ENCODE results near the gene DNAH11.
"Not testable (repeated sequence)": the region's sequence is repeated elsewhere in the genome, so short reads cannot be mapped to it uniquely, and the experiment has no call there.

DNAH11 gene

GRCh38 chr7:21707566-21707965 is 164.7 kb downstream of the DNAH11 start:
- DNase-seq: no peak

- DNase-seq: no peak
Observed at GRCh38 chr7:21708096-21708495, 165.3 kb downstream of the DNAH11 start.

GRCh38 chr7:21717323-21717722 is 174.5 kb downstream of the DNAH11 start:
- no peak for DNase-seq

- no peak for DNase-seq
Observed at GRCh38 chr7:21718391-21718790, 175.6 kb downstream of the DNAH11 start.

GRCh38 chr7:21719846-21720245 is 177.0 kb downstream of the DNAH11 start:
- no peak for DNase-seq

- DNase-seq: no peak
Observed at GRCh38 chr7:21722371-21722770, 179.5 kb downstream of the DNAH11 start.

- no peak for DNase-seq
Observed at GRCh38 chr7:21724562-21724961, 181.7 kb downstream of the DNAH11 start.

- DNase-seq: no peak
Observed at GRCh38 chr7:21730399-21730798, 187.6 kb downstream of the DNAH11 start.

GRCh38 chr7:21731977-21732376 is 189.1 kb downstream of the DNAH11 start:
- no peak for DNase-seq

GRCh38 chr7:21732956-21733355 is 190.1 kb downstream of the DNAH11 start:
- DNase-seq: not testable (repeated sequence)

- DNase-seq: no peak
Observed at GRCh38 chr7:21733837-21734236, 191.0 kb downstream of the DNAH11 start.

GRCh38 chr7:21743493-21743892 is 200.7 kb downstream of the DNAH11 start:
- no peak for DNase-seq

- DNase-seq: no peak
Observed at GRCh38 chr7:21746949-21747348, 204.1 kb downstream of the DNAH11 start.

- no peak for DNase-seq
Observed at GRCh38 chr7:21747806-21748205, 205.0 kb downstream of the DNAH11 start.

GRCh38 chr7:21749378-21749777 is 206.5 kb downstream of the DNAH11 start:
- no peak for DNase-seq

GRCh38 chr7:21753071-21753470 is 210.2 kb downstream of the DNAH11 start:
- no peak for DNase-seq

GRCh38 chr7:21754963-21755362 is 212.1 kb downstream of the DNAH11 start:
- DNase-seq: no peak

GRCh38 chr7:21757537-21758282 is 214.9 kb downstream of the DNAH11 start:
- no peak for DNase-seq

- DNase-seq: no peak
Observed at GRCh38 chr7:21758286-21758685, 215.4 kb downstream of the DNAH11 start.

- no peak for DNase-seq
Observed at GRCh38 chr7:21762469-21762868, 219.6 kb downstream of the DNAH11 start.

- DNase-seq: no peak
Observed at GRCh38 chr7:21763818-21764217, 221.0 kb downstream of the DNAH11 start.

- no peak for DNase-seq
Observed at GRCh38 chr7:21766218-21766617, 223.4 kb downstream of the DNAH11 start.

- peak in 10 of 56 donors; percentile 8 to 33 (median 20) for DNase-seq
Observed at GRCh38 chr7:21767300-21767900, 224.6 kb downstream of the DNAH11 start.
